ENCODE measurements around the gene USP34. TPM values are rescaled to one million over a fixed set of nuclear protein-coding genes. Genes with fewer than 3 reads are reported as not detected.
"Not testable (repeated sequence)": the region's sequence is repeated elsewhere in the genome, so short reads cannot be mapped to it uniquely, and the experiment has no call there.

The USP34 gene
- total and polyA plus RNA-seq, 2 of the 4 experiments (the other 2 are of a cell fraction), result 34.7 to 128 TPM

DNA sequence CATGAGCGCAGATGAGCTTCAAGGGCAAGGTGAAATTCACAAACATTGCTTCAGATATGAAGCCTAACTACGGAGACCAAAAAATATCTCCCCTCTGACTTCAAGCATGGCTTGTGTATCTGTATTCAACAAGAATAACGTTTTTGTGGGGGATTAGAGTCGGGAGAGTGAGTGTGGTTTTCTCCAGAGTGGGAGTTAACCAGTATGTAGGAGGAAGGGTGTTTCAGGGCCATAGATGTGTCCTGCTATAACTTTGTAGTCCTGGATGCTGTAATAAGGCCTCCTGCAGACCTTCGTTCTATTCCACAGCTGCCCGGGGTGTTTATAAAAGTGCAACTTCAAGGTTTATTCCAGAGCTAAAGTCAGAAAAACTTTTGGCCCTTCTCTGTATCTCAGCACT, 321.8 kb downstream of the USP34 start:
- Histone ChIP-seq H3K4me1 (ENCODE audit: control insufficient read depth, insufficient read depth, low read length) (no peaks in the 10 kb centered on the region), H3K18ac (ENCODE audit: low read depth, low read length) (no peak overlapping the region), H3K9ac (ENCODE audit: low read depth, low read length) (no peak overlapping the region), H3K23ac (ENCODE audit: low read depth, low read length) (no peak overlapping the region), H3K27me3 (ENCODE audit: control insufficient read depth, insufficient read depth, low read length) (no peaks in the 10 kb centered on the region), H2BK5ac (ENCODE audit: low read depth, low read length, poor library complexity, severe bottlenecking) (no peak overlapping the region), H3K36me3 (ENCODE audit: control insufficient read depth, insufficient read depth, low read length) (peaks cover 20% of the 10 kb centered on the region), H4K20me1 (ENCODE audit: insufficient read depth, low read length) (no peaks in the 10 kb centered on the region), H2AK5ac (ENCODE audit: low read depth, low read length) (no peak overlapping the region), H3K14ac (replicated peaks; ENCODE audit: low read depth, low read length) (no peak overlapping the region), H3K27ac (ENCODE audit: insufficient read depth, low read length) (no peak overlapping the region), H3K9me1 (ENCODE audit: insufficient read depth, low read length) (no peaks in the 10 kb centered on the region; the same call in 1 of the 2 replicates), H3K4me3 (ENCODE audit: insufficient read depth, low read depth, low read length) (no peak overlapping the region), H2AK9ac (replicated peaks; ENCODE audit: low read depth, low read length, poor library complexity) (no peak overlapping the region), H3K9me3 (ENCODE audit: control insufficient read depth, insufficient read depth, low read length) (0 out of 2 replicates have a peak, but pooled peaks cover 3% of the 10 kb centered on the region), H4K5ac (ENCODE audit: low read depth, low read length) (no peak overlapping the region), H4K8ac (ENCODE audit: low read depth in 2 of 2, low read length in 2 of 2) (no peak overlapping the region), H2BK120ac (ENCODE audit: low read depth, low read length) (no peak overlapping the region), H2BK20ac (ENCODE audit: low read depth, low read length) (no peak overlapping the region), H2AFZ (replicated peaks; ENCODE audit: low read length, poor library complexity) (no peak overlapping the region), H3K56ac (ENCODE audit: extremely low read depth, insufficient read depth, low read length) (no peak overlapping the region), H3K79me1 (ENCODE audit: low read depth in 1 of 2, low read length in 2 of 2) (peaks cover 7 to 13% of the 10 kb centered on the region in 2 experiments), H3K4me2 (ENCODE audit: low read depth, low read length) (no peak overlapping the region), H4K91ac (ENCODE audit: insufficient read depth, low read depth, low read length) (no peak overlapping the region), H2BK15ac (ENCODE audit: low read depth, low read length) (no peak overlapping the region), H3K4ac (ENCODE audit: low read depth, low read length) (no peak overlapping the region)
- intact Hi-C loops (cut with micrococcal nuclease), result no loop called here
- in situ Hi-C loops (cut with MboI; ENCODE audit: low sequenced_read_pairs), result no loop called here
- TF ChIP-seq FOS (IDR thresholded peaks at IDR 0.05; ENCODE audit: low read depth, low read length) (no peak), MXI1 (IDR thresholded peaks at IDR 0.05; ENCODE audit: borderline replicate concordance, low read depth, low read length) (no peak), CHD1 (IDR thresholded peaks at IDR 0.05; ENCODE audit: low read depth, low read length) (no peak), RCOR1 (IDR thresholded peaks at IDR 0.05; ENCODE audit: insufficient replicate concordance, low read length) (no peak), NFE2L2 (IDR thresholded peaks at IDR 0.05; ENCODE audit: low read depth, low read length) (no peak)
- TF ChIP-seq, protein P1, sequence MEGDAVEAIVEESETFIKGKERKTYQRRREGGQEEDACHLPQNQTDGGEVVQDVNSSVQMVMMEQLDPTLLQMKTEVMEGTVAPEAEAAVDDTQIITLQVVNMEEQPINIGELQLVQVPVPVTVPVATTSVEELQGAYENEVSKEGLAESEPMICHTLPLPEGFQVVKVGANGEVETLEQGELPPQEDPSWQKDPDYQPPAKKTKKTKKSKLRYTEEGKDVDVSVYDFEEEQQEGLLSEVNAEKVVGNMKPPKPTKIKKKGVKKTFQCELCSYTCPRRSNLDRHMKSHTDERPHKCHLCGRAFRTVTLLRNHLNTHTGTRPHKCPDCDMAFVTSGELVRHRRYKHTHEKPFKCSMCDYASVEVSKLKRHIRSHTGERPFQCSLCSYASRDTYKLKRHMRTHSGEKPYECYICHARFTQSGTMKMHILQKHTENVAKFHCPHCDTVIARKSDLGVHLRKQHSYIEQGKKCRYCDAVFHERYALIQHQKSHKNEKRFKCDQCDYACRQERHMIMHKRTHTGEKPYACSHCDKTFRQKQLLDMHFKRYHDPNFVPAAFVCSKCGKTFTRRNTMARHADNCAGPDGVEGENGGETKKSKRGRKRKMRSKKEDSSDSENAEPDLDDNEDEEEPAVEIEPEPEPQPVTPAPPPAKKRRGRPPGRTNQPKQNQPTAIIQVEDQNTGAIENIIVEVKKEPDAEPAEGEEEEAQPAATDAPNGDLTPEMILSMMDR (conservative IDR thresholded peaks at IDR 0.05; ENCODE audit: low read depth, low read length), result no peak
- ChIA-PET CTCF (no interaction called here), POLR2A (ENCODE audit: unreplicated experiment) (no interaction called here)
- no TSS peak for BruUV-seq (replicated peaks)
- dilution Hi-C loops (cut with HindIII; ENCODE audit: low sequenced_read_pairs, unreplicated experiment), result no loop called here
- DNase-seq (no peak), ATAC-seq (ENCODE audit: low read depth) (no peak)
- 100% methylated on average over 1 of the region's 6 CpGs; no CpG with 5 or more reads in 1 of the 2 experiments for WGBS, 2 experiments (ENCODE audit: extremely low coverage in 2 of 2, insufficient read length in 1 of 2)

GRCh38 chr2:61148091-61148490, 322.8 kb downstream of the USP34 start:
- intact Hi-C loops (cut with micrococcal nuclease); dilution Hi-C loops (cut with HindIII; ENCODE audit: low sequenced_read_pairs, unreplicated experiment): not testable (repeated sequence)
- WGBS, 2 experiments (ENCODE audit: extremely low coverage in 2 of 2, insufficient read length in 1 of 2), result 100% methylated on average over 1 of the region's 5 CpGs; no CpG with 5 or more reads in 1 of the 2 experiments

More at GRCh38 chr2:61148091-61148490, 322.8 kb downstream of the USP34 start:
- H2BK5ac ChIP-seq (ENCODE audit: low read depth, low read length, poor library complexity, severe bottlenecking); H2AFZ ChIP-seq (replicated peaks; ENCODE audit: low read length, poor library complexity); H3K56ac ChIP-seq (ENCODE audit: extremely low read depth, insufficient read depth, low read length); H3K4me1 ChIP-seq (ENCODE audit: control insufficient read depth, insufficient read depth, low read length); H4K91ac ChIP-seq (ENCODE audit: insufficient read depth, low read depth, low read length); H2BK20ac ChIP-seq (ENCODE audit: low read depth, low read length); H3K9ac ChIP-seq (ENCODE audit: low read depth, low read length); ATAC-seq (ENCODE audit: low read depth); in situ Hi-C loops (cut with MboI; ENCODE audit: low sequenced_read_pairs); H4K5ac ChIP-seq (ENCODE audit: low read depth, low read length); H3K27me3 ChIP-seq (ENCODE audit: control insufficient read depth, insufficient read depth, low read length); H3K4ac ChIP-seq (ENCODE audit: low read depth, low read length); H2BK15ac ChIP-seq (ENCODE audit: low read depth, low read length); H2AK9ac ChIP-seq (replicated peaks; ENCODE audit: low read depth, low read length, poor library complexity); DNase-seq; H3K9me3 ChIP-seq (ENCODE audit: control insufficient read depth, insufficient read depth, low read length); BruUV-seq (replicated peaks); H3K18ac ChIP-seq (ENCODE audit: low read depth, low read length); H2BK120ac ChIP-seq (ENCODE audit: low read depth, low read length); H2AK5ac ChIP-seq (ENCODE audit: low read depth, low read length); CTCF ChIA-PET; H4K20me1 ChIP-seq (ENCODE audit: insufficient read depth, low read length); H3K9me1 ChIP-seq (ENCODE audit: insufficient read depth, low read length); H3K23ac ChIP-seq (ENCODE audit: low read depth, low read length); H3K4me2 ChIP-seq (ENCODE audit: low read depth, low read length); H3K4me3 ChIP-seq (ENCODE audit: insufficient read depth, low read depth, low read length); POLR2A ChIA-PET (ENCODE audit: unreplicated experiment); H4K8ac ChIP-seq (ENCODE audit: low read depth in 2 of 2, low read length in 2 of 2); H3K14ac ChIP-seq (replicated peaks; ENCODE audit: low read depth, low read length); H3K27ac ChIP-seq (ENCODE audit: insufficient read depth, low read length): not testable (repeated sequence)
- Histone ChIP-seq H3K36me3 (ENCODE audit: control insufficient read depth, insufficient read depth, low read length) (peaks cover 23% of the 10 kb centered on the region), H3K79me1 (ENCODE audit: low read depth in 1 of 2, low read length in 2 of 2) (peaks cover 7 to 16% of the 10 kb centered on the region in 2 experiments)

Measured in IMR-90 (cell line).